K562 (cell line): Measurements from ENCODE around the gene CDPF1.

Experiments
- CTCF ChIP-seq, 3 experiments: IDR thresholded peaks in 2 of 3; conservative IDR thresholded peaks in 1 of 3; 2 replicates each; pipeline ENCODE4 v1.5.1; 2011 to 2012; ENCODE audit warnings: low read length in 3 of 3, mild to moderate bottlenecking in 3 of 3, control low read depth in 2 of 3, improper control_type of control experiment in 1 of 3, inconsistent platforms in 1 of 3, low read depth in 1 of 3, mixed read lengths in 1 of 3, moderate library complexity in 1 of 3; ENCODE audit not compliant: insufficient read depth in 2 of 3
- CUX1 ChIP-seq: fragments of 200-800 bp; sonication (Bioruptor generic); IDR thresholded peaks from 2 replicates; pipeline ENCODE4 v1.6.1; 2016; ENCODE audit warnings: missing genetic modification characterization, missing compliant biosample characterization
- DIDO1 ChIP-seq: fragments of 450-650 bp; IDR thresholded peaks from 2 replicates; pipeline ENCODE4 v1.6.1; 2016; ENCODE audit warnings: low read depth, missing biosample characterization, missing genetic modification characterization
- KLF10 ChIP-seq: fragments of 250-450 bp; sonication (Bioruptor Pico); IDR thresholded peaks from 2 replicates; pipeline ENCODE4 v1.6.1; 2021; ENCODE audit warnings: matching md5 sums
- MAX ChIP-seq: sonication (generic); formaldehyde crosslinking; IDR thresholded peaks from 2 replicates; pipeline ENCODE4 v1.9.0; 2022; ENCODE audit warnings: mild to moderate bottlenecking, missing genetic modification reagents
- MCM2 ChIP-seq: fragments of 450-650 bp; IDR thresholded peaks from 2 replicates; pipeline ENCODE4 v1.6.1; 2017; ENCODE audit warnings: low read depth, mild to moderate bottlenecking
- SUPT5H ChIP-seq: fragments of 450-650 bp; IDR thresholded peaks from 2 replicates; pipeline ENCODE4 v1.6.1; 2016
- TAF1 ChIP-seq: IDR thresholded peaks from 2 replicates; pipeline ENCODE4 v1.6.1; 2011; ENCODE audit warnings: mild to moderate bottlenecking, low read length, moderate library complexity; ENCODE audit not compliant: insufficient read depth, control insufficient read depth, severe bottlenecking; ENCODE audit errors: extremely low read depth
- TCF7 ChIP-seq: sonication (generic); IDR thresholded peaks from 2 replicates; pipeline ENCODE4 v1.6.1; 2016; ENCODE audit warnings: antibody characterized with exemption, borderline replicate concordance
- ZNF253 ChIP-seq: fragments of 250-450 bp; sonication (Bioruptor Pico); conservative IDR thresholded peaks from 2 replicates; pipeline ENCODE4 v1.6.1; 2021; ENCODE audit warnings: mild to moderate bottlenecking

- no peak for TF ChIP-seq CTCF (IDR thresholded peaks at IDR 0.05 in 2 of 3, conservative IDR thresholded peaks at IDR 0.05 in 1 of 3; ENCODE audit: insufficient read depth in 2 of 3, low read depth in 1 of 3, low read length in 3 of 3)
- TF ChIP-seq DIDO1: no peak
- TF ChIP-seq KLF10: no peak
- TF ChIP-seq MAX (CRISPR knock-in tag): no peak
- no peak for TF ChIP-seq TAF1
- TF ChIP-seq TCF7: no peak
- TF ChIP-seq ZNF253: no peak
- TF ChIP-seq SUPT5H: no peak
- TF ChIP-seq CUX1 (CRISPR knock-in tag): no peak
- TF ChIP-seq MCM2: no peak
These were observed 44.7 kb upstream of the CDPF1 start for GRCh38 chr22:46294784-46295183.
